PC-3 (cell line): ENCODE data around the gene NRL. TPM values are rescaled to one million over a fixed set of nuclear protein-coding genes. Genes with fewer than 3 reads are reported as not detected.

Source experiments
- ATAC-seq: fragments of 200-7000 bp; cut with Tn5 transposase; 2 replicates; pipeline ENCODE4 v1.9.1; 2020; ENCODE audit warnings: mild to moderate bottlenecking, moderate library complexity
- BruUV-seq: library from RNA; stranded (reverse); fragments of 400-500 nt; replicated peaks from 2 replicates; lab custom pipeline; 2021; lab: Mats Ljungman, UMichigan
- CTCF ChIA-PET: fragments of 300-600 bp; sonication (Branson Sonifier 250); formaldehyde crosslinking; loops from one replicate; lab custom pipeline; 2022; ENCODE audit warnings: antibody characterized with exemption; lab: Charles Lee
- POLR2A ChIA-PET: fragments of 300-600 bp; sonication (Branson Sonifier 250); formaldehyde crosslinking; loops from one replicate; lab custom pipeline; 2022; ENCODE audit warnings: antibody characterized with exemption; ENCODE audit not compliant: unreplicated experiment; lab: Charles Lee
- DNase-seq: peaks from one replicate; pipeline ENCODE4 v3.0.0-alpha.2; 2015
- H2AFZ ChIP-seq: fragments of 300-600 bp; sonication (generic); 2 replicates; pipeline ENCODE4 v1.6.0; 2016; ENCODE audit warnings: antibody characterized with exemption, low read length
- H3F3A ChIP-seq: fragments of 300-600 bp; sonication (generic); one replicate; pipeline ENCODE4 v1.6.0; 2017; ENCODE audit warnings: antibody characterized with exemption, low read length, control low read depth, mild to moderate bottlenecking; ENCODE audit not compliant: unreplicated experiment
- H3K27ac ChIP-seq: fragments of 300-600 bp; sonication (generic); 2 replicates; pipeline ENCODE4 v1.5.1; 2016; ENCODE audit warnings: mild to moderate bottlenecking, low read length
- H3K27me3 ChIP-seq: fragments of 300-600 bp; sonication (generic); 2 replicates; pipeline ENCODE4 v1.6.1; 2016; ENCODE audit warnings: low read length, mixed read lengths
- H3K36me3 ChIP-seq: fragments of 300-600 bp; sonication (generic); 2 replicates; pipeline ENCODE4 v1.6.1; 2016; ENCODE audit warnings: low read depth, mixed run types, low read length, mixed read lengths
- H3K4me1 ChIP-seq: fragments of 300-600 bp; sonication (generic); 2 replicates; pipeline ENCODE4 v1.5.1; 2016; ENCODE audit warnings: low read length; ENCODE audit not compliant: insufficient read depth
- H3K4me2 ChIP-seq: fragments of 300-600 bp; sonication (generic); 2 replicates; pipeline ENCODE4 v1.6.0; 2016; ENCODE audit warnings: low read length
- H3K4me3 ChIP-seq: fragments of 300-600 bp; sonication (generic); 2 replicates; pipeline ENCODE4 v1.5.1; 2016; ENCODE audit warnings: mild to moderate bottlenecking, low read length, mixed read lengths
- H3K79me2 ChIP-seq: fragments of 300-600 bp; sonication (generic); 2 replicates; pipeline ENCODE4 v1.6.1; 2017; ENCODE audit warnings: low read length, mixed read lengths
- H3K9ac ChIP-seq: fragments of 300-600 bp; sonication (generic); 2 replicates; pipeline ENCODE4 v1.6.0; 2016; ENCODE audit warnings: mild to moderate bottlenecking, low read length
- H3K9me2 ChIP-seq: fragments of 300-600 bp; sonication (generic); replicated peaks from 2 replicates; pipeline ENCODE4 v1.6.1; 2016; ENCODE audit warnings: mixed run types, low read length, mixed read lengths
- H3K9me3 ChIP-seq: fragments of 300-600 bp; sonication (generic); 2 replicates; pipeline ENCODE4 v1.6.1; 2016; ENCODE audit warnings: low read length, mixed read lengths
- H4K20me1 ChIP-seq: fragments of 300-600 bp; sonication (generic); 2 replicates; pipeline ENCODE4 v1.6.1; 2016; ENCODE audit warnings: low read length, mixed read lengths
- CTCF ChIP-seq: fragments of 300-600 bp; sonication (generic); conservative IDR thresholded peaks from 2 replicates; pipeline ENCODE4 v1.5.1; 2017; ENCODE audit warnings: antibody characterized with exemption, low read depth, mild to moderate bottlenecking, low read length
- EZH2 ChIP-seq: fragments of 300-600 bp; sonication (generic); IDR thresholded peaks from one replicate; pipeline ENCODE4 v1.6.1; 2017; ENCODE audit warnings: antibody characterized with exemption, mild to moderate bottlenecking, low read length; ENCODE audit not compliant: unreplicated experiment
- EZH2phosphoT487 ChIP-seq: fragments of 300-600 bp; sonication (generic); IDR thresholded peaks from 2 replicates; pipeline ENCODE4 v1.6.1; 2018; ENCODE audit warnings: mild to moderate bottlenecking, antibody characterized with exemption, low read length, borderline replicate concordance
- intact Hi-C: fragments of 100-400 bp; cut with micrococcal nuclease; formaldehyde crosslinking; loops from 2 replicates; pipeline ENCODE4 v1.9.0; 2023
- total RNA-seq: library from RNA; depleted of rRNA; stranded (reverse); fragments of >200 nt; gene quantifications from 2 replicates; pipeline ENCODE4 v1.2.3, GENCODE V29; 2014

NRL gene
- total RNA-seq, 1 experiment from 2014 or later: 1.5 TPM

- H3K4me2 ChIP-seq: no peak overlapping the region
- peaks cover 4% of the 10 kb centered on the region for H3F3A ChIP-seq
- no peak overlapping the region for H3K9ac ChIP-seq
- no peaks in the 10 kb centered on the region for H3K79me2 ChIP-seq
- H4K20me1 ChIP-seq: no peaks in the 10 kb centered on the region
- DNase-seq (no peak), ATAC-seq (no peak)
- intact Hi-C loops: loop anchor here (2.0 kb wide), 1 partner anchor 101 kb away; no protein-coding TSS in a partner anchor
- no peaks in the 10 kb centered on the region for H3K9me3 ChIP-seq
- no peak overlapping the region for H3K4me3 ChIP-seq
- peaks cover 35% of the 10 kb centered on the region for H3K36me3 ChIP-seq
- POLR2A ChIA-PET: interaction anchor here (0.5 kb wide), 1 partner anchor 54 kb away, joined by 3 read pairs; no protein-coding TSS in a partner anchor
- no peak overlapping the region for H3K27ac ChIP-seq
- CTCF ChIA-PET: interaction anchor here (0.6 to 1.3 kb wide), 2 partner anchors 24 to 51 kb away, joined by 3 to 4 read pairs; partner anchors contain the start of gene PSME1
- no peak overlapping the region for H2AFZ ChIP-seq
- no TSS peak for BruUV-seq
- H3K27me3 ChIP-seq: no peaks in the 10 kb centered on the region
- TF ChIP-seq CTCF (no peak), EZH2 (no peak), EZH2phosphoT487 (no peak)
- no peaks in the 10 kb centered on the region for H3K9me2 ChIP-seq
- H3K4me1 ChIP-seq: peaks cover 13% of the 10 kb centered on the region
Measured at GRCh38 chr14:24159777-24160498, 45.2 kb upstream of the NRL start.

- Histone ChIP-seq H3K27me3 (no peaks in the 10 kb centered on the region), H3K79me2 (no peaks in the 10 kb centered on the region), H3K36me3 (peaks cover 34% of the 10 kb centered on the region; the same call in 1 of the 2 replicates), H4K20me1 (no peaks in the 10 kb centered on the region), H3K9ac (no peak overlapping the region), H3K4me1 (peaks cover 13% of the 10 kb centered on the region), H3K9me3 (no peaks in the 10 kb centered on the region), H3K27ac (no peak overlapping the region), H3K4me3 (no peak overlapping the region), H3K4me2 (no peak overlapping the region), H2AFZ (no peak overlapping the region), H3K9me2 (no peaks in the 10 kb centered on the region), H3F3A (peaks cover 4% of the 10 kb centered on the region)
- ATAC-seq (no peak), DNase-seq (no peak)
- ChIA-PET CTCF (no interaction called here), POLR2A (no interaction called here)
- TF ChIP-seq CTCF: no peak
- no peak for TF ChIP-seq EZH2phosphoT487
- no peak for TF ChIP-seq EZH2
- intact Hi-C loops: no loop called here
- BruUV-seq: no TSS peak
Measured at GRCh38 chr14:24157331-24157730, 42.6 kb upstream of the NRL start.

GRCh38 chr14:24156840-24157239 lies 42.1 kb upstream of the NRL start:
- Histone ChIP-seq H4K20me1 (no peaks in the 10 kb centered on the region), H3K27me3 (no peaks in the 10 kb centered on the region), H3K9ac (no peak overlapping the region), H3K36me3 (peaks cover 36% of the 10 kb centered on the region; the same call in 1 of the 2 replicates), H3K4me3 (no peak overlapping the region), H3K4me2 (no peak overlapping the region), H3K9me2 (no peaks in the 10 kb centered on the region), H2AFZ (no peak overlapping the region), H3K27ac (no peak overlapping the region), H3K79me2 (no peaks in the 10 kb centered on the region), H3K9me3 (no peaks in the 10 kb centered on the region), H3F3A (peaks cover 4% of the 10 kb centered on the region), H3K4me1 (peaks cover 12% of the 10 kb centered on the region)
- TF ChIP-seq EZH2: no peak
- TF ChIP-seq EZH2phosphoT487: no peak
- TF ChIP-seq CTCF: no peak
- intact Hi-C loops: no loop called here
- no TSS peak for BruUV-seq
- ChIA-PET CTCF (no interaction called here), POLR2A (no interaction called here)
- DNase-seq (no peak), ATAC-seq (no peak)
